ENCODE results near the gene PLA2G15.

DNA sequence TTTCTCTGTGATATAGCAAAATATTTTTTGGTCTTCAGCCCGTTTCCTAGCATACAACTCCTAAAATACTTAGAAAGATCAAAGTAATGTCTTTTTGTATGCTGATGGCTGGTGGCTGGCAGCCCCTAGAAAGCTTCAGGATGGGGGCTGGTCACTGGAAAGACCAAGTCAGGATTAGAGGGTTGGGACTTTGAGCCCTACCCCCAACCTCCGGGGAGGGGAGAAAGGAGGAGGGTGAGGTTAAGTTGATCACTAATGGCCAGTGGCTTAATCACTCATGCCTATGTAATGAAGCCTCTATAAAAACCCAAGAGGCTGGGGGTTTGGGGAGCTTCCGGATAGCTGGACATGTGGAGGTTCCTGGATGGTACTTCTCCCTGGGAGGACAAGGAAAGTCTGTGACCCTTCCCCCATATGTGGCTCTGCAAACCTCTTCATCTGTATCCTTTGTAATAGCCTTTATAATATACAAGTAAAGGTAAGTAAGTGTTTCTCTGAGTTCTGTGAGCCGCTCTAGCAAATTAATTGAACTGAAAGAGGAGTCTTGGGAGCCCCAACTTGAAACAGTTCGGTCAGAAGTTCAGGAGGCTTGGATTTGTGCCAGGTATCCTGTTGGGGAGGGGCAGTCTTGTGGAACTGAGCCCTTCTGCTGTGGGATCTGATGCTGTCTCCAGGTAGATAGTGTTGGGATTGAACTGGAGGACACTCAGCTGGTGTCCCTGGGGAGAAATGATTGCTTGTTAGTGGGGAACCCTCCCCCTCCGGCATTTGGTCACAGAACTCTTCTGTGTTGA lies 22.6 kb downstream of the PLA2G15 start:
- TF ChIP-seq, protein P1, sequence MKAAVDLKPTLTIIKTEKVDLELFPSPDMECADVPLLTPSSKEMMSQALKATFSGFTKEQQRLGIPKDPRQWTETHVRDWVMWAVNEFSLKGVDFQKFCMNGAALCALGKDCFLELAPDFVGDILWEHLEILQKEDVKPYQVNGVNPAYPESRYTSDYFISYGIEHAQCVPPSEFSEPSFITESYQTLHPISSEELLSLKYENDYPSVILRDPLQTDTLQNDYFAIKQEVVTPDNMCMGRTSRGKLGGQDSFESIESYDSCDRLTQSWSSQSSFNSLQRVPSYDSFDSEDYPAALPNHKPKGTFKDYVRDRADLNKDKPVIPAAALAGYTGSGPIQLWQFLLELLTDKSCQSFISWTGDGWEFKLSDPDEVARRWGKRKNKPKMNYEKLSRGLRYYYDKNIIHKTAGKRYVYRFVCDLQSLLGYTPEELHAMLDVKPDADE (IDR thresholded peaks at IDR 0.05): no peak
- TF ChIP-seq, protein P2, sequence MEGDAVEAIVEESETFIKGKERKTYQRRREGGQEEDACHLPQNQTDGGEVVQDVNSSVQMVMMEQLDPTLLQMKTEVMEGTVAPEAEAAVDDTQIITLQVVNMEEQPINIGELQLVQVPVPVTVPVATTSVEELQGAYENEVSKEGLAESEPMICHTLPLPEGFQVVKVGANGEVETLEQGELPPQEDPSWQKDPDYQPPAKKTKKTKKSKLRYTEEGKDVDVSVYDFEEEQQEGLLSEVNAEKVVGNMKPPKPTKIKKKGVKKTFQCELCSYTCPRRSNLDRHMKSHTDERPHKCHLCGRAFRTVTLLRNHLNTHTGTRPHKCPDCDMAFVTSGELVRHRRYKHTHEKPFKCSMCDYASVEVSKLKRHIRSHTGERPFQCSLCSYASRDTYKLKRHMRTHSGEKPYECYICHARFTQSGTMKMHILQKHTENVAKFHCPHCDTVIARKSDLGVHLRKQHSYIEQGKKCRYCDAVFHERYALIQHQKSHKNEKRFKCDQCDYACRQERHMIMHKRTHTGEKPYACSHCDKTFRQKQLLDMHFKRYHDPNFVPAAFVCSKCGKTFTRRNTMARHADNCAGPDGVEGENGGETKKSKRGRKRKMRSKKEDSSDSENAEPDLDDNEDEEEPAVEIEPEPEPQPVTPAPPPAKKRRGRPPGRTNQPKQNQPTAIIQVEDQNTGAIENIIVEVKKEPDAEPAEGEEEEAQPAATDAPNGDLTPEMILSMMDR (conservative IDR thresholded peaks at IDR 0.05; ENCODE audit: low read depth in 2 of 2): no peak
- TF ChIP-seq EZH2 (IDR thresholded peaks at IDR 0.05; ENCODE audit: low read depth, unreplicated experiment): no peak

Measured in GM23338 (cell line).